ENCODE data around the gene C1QTNF1.
"Not testable (repeated sequence)": the region's sequence is repeated elsewhere in the genome, so short reads cannot be mapped to it uniquely, and the experiment has no call there.

Gene C1QTNF1

DNA sequence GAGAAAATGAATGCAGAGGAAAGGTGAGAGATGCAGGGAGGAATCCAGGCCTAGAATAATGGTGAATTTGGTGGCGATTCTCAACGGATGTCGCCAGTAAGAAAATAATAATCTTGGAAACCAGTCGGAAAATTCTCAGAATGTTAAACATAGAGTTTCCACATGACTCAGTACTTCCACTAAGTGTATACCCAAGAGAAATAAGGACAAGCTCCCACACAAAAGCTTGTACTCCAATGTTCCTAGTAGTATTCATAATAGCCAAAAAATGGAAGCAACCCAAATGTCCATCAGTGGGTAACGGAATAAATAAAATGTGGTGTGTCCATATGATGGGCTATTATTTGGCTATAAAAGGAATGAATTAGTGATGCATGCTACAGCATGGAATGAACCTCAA is 31.2 kb downstream of the C1QTNF1 start:
- DNase-seq (ENCODE audit: low spot score) = no peak

DNA sequence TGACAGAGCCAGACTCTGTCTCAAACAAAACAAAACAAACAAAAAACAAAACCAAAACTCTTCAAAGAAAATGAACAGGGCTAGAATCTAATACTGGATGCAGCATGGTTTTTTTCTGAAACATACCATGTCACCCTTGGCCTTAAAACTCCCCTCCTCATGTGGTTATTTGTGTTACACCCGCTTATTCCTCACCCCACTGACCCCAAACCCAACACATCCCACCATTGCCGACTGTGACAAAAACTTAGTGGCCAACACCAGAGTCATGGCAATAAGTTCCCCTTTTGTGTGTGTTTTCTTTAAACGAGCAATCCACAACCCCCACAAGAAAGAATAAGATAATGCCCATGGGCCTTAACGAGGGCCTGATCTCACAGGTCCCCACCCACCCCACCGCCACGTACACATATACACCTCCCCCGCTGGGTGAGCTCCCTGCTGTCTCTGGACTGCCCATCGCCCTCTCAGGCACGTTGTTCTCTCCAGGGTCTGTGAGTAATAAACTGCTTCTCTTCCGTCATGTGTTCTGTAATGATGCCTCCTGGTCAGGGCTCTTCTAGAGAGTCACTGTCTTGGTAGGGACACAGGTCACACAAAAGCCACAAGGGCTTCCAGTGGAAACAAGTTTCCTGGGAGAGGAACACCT is 33.9 kb downstream of the C1QTNF1 start:
- DNase-seq (ENCODE audit: low spot score) = no peak

DNA sequence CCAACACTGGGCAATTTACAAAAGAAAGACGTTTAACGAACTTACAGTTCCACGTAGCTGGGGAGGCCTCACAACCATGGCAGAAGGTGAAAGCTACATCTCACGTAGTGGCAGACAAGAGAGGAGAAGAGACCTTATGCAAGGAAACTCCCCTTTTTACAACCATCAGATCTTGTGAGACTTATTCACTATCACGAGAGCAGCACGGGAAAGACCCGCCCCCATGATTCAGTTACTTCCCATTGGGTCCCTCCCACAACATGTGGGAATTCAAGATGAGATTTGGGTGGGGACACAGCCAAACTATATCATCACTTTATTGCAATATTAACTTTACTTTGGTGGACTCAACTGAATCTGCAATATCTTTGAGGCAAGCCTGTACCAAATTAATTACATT is 38.7 kb downstream of the C1QTNF1 start:
- DNase-seq (ENCODE audit: low spot score) = no peak

DNA sequence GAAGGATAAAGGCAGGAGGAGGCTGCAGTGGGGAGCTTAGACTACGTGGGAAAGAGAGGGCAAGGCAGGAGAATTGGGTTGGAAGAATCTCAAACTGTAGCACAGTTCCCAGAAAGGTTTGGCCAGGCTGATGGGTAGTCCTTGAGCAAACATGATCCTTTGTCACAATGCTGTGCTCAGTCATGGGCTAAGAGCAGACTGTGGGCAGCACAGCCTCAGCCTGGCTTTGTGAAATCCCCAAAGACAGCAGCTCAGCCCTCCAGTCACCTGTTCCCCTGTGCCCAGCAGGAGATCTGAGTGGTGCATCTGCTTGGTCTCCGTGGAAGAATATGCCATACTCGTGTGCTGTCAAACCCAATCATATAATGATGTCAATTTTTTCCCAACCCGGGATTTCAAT is 40.1 kb downstream of the C1QTNF1 start:
- no peak for DNase-seq (ENCODE audit: low spot score)

DNA sequence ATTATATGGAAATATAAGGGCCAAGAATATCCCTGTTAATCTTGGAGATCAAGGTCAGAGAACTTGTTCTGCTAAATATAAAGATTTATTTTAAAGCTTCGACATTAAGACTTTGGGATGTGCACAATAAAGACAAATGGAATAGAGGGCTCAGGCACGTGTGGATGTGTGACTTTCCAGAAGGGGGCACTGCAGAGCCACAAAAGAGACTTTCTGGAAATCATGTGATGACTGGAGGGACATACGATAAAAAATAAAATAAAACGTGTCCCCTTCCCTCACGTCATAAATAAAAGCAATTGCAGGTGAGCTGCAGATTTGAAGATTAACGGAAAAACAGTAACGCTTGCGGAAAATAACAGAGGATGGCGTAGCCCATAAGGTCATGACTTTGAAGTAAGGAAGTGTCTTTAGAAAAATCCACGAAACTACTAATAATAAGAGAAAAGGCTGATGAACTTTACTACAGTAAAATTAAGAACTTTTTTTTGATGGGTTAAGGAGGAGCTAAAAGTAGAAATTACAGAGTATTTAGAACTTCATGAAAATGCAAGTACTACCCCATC is 41.2 kb downstream of the C1QTNF1 start:
- no peak for DNase-seq (ENCODE audit: low spot score)

DNA sequence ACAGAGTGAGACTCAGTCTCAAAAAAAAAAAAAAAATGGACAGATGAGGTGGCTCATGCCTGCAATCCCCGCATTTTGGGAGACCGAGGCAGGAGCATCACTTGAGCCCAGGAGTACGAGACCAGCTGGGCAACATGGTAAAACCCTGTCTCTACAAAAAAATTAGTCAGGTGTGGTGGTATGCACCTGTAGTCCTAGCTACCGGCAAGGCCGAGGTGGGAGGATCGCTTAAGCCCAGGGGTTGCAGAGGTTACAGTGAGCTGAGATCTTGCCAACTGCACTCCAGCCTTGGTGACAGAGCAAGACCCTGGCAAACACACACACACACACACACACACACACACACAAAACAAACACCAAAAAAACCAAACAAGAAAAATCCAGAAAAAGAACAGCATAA is 43.0 kb downstream of the C1QTNF1 start:
- DNase-seq (ENCODE audit: low spot score) = no peak

DNA sequence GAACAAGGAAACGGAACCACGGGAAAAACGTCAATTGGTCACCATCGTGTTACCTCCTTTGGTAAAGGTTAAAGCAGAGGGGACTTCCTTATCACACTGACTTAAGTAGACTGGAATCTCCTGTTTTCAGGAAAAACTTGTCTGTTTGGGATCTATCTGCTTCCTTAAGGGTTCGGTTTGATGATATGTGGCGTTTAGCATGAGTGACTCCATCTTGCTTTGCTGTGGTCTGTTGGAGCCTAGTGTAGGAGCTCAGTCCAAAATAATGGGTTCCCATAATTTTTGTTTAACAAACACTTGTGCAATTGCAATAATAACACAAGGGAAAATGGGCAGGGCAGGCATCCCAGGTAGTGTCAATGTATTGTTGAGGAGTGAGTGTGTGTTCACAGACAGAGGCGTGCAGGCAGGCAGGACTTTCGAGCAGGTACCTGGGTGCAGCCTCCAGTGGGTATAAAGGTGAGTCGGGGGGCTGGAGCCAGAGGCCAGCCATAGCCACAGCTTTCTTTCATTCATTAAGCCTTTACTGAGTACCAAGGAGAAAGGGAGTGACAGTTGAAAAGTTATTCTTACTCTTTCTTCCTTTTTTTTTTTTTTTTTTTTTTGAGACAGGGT is 46.4 kb downstream of the C1QTNF1 start:
- no peak for DNase-seq (ENCODE audit: low spot score)

DNA sequence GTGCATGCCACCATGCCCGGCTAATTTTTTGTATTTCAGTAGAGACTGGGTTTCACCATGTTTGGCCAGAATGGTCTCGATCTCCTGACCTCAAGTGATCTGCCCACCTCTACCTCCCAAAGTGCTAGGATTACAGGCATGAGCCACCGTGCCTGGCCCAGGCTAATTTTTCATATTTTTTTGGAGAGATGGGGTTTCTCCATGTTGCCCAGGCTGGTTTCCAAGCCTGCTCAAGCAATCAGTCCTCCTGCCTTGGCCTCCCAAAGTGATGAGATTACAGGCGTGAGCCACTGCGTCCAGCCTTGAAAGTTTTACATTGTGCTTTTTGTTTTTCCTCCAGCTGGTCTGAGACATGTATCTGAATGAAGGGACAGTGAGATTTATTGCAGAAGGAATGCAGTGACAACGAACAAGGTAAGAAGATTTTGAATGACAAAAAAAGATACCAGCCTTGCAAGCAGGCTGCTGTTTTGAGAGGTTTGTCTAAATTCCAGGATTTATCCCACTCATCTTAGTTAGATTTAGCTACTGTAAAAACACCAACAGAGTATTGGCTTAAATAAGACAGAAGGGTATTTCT is 47.3 kb downstream of the C1QTNF1 start:
- DNase-seq (ENCODE audit: low spot score) = no peak

DNA sequence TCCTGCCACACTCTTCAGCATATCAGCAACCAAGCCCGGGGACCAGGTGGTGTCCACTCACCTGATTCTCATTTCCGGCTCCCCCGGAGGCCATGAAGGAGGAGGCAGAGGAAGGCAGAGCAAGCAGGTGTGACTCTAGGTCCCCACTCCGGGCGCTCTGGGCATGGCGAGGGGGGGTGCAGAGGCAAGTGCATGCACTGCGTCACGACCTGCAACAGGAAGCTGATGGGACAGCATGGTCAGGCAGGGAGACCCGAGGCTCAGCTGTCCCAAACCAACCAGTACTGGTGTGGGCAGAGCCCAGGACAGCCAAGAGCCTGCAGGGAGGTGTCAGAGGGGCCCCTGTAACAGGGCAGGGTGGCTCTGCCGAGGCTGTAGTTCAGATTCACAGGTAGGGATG is 48.6 kb downstream of the C1QTNF1 start:
- no peak for DNase-seq (ENCODE audit: low spot score)

DNA sequence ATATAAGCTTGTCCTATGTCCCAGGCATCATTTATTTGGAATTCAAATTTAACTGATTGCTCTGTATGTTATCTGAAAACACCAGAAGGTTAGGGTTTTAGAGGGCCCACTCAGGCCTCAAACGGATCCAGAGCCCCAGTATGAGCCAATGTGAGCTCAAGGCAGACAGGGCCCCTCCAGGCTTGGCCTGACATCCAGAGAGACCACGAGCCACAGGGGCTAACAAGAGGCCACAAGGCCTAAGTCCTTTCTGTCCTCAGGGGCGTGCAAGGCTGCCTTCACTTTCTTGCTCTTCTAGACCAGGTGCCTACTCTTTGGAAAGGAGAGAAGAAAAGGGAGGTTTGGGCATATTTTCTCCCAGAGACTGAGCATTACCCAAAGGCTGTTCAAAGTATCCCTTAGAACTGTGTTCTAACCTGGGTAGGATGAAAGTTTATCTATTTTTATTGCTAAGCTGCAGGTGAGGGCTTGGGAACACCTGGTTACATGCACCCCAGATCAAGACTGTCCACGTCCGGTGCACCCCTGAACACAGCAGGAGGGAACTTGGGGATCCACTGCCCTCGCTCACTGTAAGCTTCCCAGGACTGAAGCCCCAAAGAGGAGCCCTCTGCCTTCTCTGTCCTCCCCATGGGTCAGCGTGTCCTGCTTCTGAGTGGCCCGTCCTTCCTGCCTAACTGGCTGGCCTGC is 49.2 kb downstream of the C1QTNF1 start:
- DNase-seq (ENCODE audit: low spot score) = no peak

DNA sequence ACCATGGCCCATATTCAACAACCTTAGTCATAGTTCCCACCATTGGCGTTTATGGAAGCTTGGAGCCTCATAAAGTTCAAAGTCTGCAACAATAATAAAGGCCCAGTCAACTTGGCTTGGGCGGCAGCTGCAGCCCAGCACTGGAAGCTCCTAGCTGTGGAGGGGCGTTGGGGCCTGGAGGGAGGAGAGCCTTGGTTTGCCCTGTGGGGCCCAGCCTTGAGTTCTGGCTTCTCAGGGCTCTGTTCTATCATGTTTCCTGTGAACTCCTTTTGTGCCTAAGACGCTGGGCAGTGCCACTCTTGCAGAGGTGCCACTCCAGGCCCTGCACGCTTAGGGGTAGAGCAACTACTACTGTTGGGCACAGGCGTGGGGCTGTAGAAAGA is 49.7 kb downstream of the C1QTNF1 start:
- no peak for DNase-seq (ENCODE audit: low spot score)

DNA sequence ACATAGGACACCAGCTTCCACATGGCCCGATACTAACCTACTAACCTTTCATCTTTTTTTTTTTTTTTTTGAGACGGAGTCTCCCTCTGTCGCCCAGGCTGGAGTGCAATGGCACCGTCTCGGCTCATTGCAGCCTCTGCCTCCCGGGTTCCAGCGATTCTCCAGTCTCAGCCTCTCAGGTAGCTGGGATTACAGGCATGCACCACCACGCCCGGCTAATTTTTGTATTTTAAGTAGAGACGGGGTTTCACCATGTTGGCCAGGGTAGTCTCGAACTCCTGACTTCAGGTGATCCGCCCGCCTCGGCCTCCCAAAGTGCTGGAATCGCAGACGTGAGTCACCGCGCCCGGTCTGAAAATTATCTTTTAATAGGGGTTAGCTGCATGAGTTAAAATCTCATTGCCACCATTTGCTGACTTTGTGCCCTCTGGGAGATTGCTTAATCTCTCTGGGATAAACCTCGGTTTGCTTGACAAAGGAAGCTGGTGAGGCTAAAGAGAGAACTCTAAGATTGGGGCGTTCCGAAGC is 50.2 kb downstream of the C1QTNF1 start:
- not testable (repeated sequence) for DNase-seq (ENCODE audit: low spot score)

DNA sequence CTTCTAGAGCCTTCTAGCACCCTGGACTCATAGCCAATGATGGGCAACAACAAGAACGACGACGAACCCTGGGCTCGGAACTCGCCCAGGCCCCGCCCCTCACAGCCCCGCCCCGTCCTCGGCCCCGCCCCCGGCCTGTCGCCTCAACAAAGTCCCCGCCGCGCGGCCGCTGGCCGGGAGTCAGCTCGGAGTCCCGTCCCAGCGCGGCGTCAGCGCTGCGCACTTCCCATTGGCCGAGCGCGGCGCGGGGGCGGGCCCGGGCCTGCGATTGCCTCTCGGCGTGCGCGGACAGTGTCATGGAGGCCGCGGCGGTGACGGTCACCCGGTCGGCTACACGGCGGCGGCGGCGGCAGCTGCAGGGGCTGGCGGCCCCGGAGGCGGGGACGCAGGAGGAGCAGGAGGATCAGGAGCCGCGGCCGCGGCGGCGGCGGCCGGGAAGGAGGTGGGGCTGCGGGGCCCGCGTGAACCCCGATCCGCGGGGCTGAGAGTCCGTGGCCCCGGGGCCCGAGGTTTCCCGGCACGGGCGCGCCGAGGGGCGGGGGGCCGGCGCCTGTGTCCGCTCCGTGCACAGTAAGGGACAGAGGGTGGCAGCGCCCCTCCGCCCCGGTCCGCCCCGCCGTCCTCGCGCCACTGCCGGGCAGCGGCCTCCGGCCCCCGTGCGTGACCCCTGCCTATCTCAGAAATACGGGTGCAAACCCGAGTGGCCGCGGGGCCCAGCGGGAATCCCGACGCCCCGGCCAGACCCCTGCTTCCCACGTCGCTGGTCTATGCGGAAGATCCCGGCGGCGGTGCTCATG is 50.9 kb downstream of the C1QTNF1 start, which contains the start of gene ENGASE:
ENGASE (plus strand) TSS at position 176 of the 797 bp plus-strand sequence; CDS start at position 297, 121 bp downstream.
- DNase-seq (ENCODE audit: low spot score) = peak; percentile 92

DNA sequence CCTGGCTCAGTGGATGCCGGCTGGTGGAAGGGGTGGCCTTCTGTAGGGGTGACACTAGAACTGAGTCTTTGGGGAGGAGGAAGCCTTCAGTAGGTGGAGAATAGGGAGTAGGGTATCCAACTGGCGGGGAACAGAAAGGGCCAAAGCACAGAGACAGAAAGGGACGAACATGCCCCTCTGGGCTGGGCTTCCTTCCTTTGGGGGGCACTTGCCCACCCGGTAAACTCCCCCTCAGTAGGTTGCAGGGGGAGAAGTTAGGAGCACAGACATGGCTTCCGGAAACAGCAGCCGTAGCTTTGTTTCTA is 51.4 kb downstream of the C1QTNF1 start:
- DNase-seq (ENCODE audit: low spot score) = no peak

DNA sequence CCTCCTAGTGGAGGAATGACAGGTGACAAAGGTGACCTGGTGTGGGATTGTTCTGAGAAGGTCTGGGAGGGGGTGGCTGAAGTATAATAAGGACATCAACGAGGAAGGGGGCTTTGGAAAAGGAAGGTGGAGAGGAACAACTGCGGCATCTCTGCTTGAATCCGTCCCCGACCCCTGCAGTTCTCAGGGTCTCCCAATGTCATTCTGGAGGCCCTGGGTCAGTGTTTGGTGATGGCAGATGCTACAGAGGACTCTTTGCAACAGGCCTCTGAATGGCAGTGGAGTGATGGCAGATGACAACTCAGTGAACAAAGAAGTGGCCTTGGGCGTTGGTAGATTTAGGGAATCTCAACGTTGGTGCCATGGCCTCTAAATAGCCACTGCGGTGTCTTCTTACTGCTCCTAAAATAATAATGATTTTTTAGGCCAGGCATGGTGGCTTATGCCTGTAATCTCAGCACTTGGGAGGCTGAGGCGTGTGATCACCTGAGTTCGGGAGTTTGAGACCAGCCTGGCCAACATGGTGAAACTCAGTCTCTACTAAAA is 52.0 kb downstream of the C1QTNF1 start:
- DNase-seq (ENCODE audit: low spot score) = no peak

DNA sequence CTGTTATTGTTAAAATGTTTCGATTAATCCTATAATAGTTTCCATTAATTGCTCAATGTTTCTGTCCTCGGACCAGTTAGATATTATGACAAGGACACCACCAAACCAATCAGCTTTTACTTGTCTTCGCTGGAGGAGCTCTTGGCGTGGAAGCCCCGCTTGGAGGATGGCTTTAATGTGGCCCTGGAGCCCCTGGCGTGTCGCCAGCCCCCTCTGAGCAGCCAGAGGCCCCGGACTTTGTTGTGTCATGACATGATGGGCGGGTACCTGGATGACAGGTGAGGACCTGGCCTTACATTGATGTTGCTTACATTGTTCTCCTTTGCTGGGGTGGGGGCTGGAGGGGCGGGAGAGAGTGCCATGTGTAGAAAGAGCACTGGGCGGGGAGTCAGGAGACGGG is 53.6 kb downstream of the C1QTNF1 start:
- no peak for DNase-seq (ENCODE audit: low spot score)

DNA sequence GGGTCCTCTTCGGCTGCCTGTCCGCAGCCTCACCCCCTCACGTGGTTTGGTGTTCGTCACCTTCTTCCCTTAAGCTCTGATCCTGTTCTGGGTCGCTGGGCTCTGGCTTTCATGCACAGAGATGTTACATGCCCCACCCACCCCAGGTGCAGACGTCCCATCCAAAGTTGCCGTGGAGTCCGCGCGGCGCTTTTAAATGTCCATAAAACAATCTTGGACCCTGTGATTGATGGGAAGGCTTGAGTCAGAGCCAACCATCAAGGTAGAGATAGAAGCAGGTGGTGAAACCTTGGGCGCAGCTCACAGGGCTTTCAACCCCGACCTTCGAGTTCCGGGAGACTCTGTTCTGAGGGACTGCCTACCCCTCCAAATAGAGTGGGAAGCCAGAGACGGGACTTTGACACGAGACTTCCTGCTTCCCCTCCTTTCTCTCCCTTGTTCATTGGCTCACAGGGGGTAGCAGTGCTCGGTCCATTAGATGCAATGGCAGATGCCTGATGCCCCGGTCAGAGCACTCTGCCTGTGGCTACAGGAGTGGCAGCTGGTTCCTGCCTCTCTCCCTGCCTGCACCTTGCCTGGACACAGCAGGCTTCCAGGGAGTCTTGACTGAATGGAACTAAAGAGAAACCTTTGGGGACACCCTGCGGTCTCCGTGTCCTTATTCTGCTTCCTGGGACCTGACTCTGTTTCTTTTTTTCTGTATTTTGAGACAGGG is 54.7 kb downstream of the C1QTNF1 start:
- no peak for DNase-seq (ENCODE audit: low spot score)

DNA sequence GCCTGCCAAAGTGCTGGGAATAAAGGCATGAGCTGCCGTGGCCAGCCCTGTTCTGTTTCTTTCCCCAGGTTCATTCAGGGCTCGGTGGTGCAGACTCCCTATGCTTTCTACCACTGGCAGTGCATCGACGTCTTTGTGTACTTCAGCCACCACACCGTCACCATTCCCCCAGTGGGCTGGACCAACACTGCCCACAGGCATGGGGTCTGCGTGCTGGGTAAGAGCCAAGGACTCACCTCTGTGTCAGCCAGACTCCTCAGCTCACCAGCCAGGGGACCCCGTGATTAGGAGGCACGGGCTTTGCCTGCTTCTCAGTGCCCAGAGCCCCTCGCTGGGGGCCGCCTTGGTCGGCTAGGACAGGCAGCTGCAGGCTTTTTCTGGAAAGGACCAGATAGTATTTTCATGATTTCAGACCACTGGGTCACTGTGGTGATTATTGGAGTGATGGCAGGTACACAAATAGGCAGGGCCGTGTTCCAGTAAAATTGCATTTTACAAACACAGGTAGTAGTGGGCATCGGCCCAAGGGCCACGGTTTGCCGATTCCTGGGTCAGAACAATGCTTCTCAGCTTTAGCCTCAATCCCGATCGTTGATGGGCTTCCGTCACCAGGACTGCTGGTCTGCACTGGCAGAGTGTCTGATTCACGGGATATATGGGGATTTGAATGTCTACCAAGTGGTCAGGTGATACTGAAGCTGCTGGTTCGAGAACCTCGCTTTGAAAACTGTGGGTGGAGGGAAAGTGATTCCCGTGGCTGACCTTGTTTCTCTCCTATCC is 55.6 kb downstream of the C1QTNF1 start:
- DNase-seq (ENCODE audit: low spot score) = no peak

DNA sequence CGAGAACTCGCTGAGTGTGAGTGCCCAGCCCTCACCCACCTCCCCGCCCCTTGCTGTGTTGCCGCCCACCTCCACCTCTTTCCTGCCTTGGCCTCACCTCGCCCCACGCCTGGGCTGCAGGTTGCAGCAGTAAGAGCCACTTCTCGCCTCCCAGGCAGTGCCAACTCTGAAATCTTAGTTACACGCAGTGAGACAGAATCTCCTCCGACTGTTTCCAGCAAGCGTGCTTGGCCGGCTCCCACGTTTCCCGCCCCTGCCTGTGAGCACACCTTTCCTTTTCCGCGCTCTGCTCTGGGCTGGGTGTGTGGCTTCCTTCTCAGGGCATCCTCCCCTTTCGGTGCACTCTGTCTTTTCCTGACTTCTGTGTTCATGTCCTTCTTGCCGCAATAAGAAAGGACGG is 56.4 kb downstream of the C1QTNF1 start:
- peak; percentile 45 for DNase-seq (ENCODE audit: low spot score)

DNA sequence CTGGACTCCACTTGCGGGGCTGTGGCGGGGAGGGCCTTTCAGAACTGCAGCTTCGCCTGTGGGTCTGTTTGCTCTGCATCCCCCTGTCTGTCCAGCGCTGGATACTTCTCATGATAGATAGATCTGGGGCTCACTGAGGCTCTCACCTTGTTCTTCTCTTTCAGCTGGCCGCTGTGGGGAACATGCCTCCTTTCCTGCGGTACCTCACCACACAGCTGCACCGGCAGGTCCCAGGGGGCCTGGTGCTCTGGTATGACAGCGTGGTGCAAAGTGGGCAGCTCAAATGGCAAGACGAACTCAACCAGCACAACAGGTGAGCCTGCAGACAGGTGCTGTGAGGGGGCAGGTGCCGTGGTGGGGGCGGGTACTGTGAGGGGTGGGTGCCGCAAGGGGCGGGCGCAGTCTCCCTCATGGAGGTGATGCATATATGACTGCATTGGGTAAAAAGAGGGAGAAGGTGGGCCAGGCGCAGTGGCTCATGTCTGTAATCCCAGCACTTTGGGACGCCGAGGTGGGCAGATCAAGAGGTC is 56.9 kb downstream of the C1QTNF1 start:
- no peak for DNase-seq (ENCODE audit: low spot score)
